ENCODE results near the gene RNU4-1.

The RNU4-1 gene

DNA sequence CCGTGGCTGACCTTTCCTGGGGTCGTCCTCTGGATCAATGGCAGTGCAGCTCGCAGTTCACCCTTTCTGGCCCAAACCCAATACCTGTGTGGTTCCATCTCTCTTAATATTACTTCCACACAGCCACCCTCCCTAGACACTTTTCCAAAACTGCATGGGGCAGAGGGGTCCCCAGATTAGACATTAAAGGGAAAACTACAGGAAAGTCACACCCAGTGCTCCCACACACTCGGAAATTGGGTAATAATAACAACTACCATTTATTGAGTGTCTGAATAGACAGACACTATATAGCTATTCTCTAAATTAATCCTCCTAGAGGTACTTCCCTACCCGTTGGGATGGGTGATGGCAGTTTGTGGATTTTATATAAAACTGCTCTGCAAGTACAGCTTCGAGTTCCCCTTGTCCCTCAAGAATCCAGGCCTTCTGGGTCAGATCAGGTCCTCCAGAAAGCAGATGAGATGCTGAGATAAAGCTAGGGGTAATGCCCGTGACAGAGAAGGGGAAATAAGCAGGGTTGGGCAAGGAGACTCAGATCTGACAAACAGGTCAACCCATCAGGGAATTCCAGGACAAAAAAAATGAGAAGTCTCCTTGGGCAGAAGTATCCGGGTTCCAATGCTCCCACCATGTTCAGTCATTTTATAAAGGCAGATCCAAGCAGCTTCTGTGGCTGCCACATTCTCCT lies 26.7 kb downstream of the RNU4-1 start:
- POLR2A ChIA-PET: interaction anchor here (1.1 to 8.6 kb wide), 7 partner anchors 9 to 69 kb away, joined by 3 to 126 read pairs (median 9); partner anchors contain the start of genes RNU4-2 and RPLP0
- CTCF ChIA-PET: interaction anchor here (0.6 to 16.4 kb wide), 18 partner anchors 9 to 162 kb away, joined by 3 to 581 read pairs (median 5); partner anchors contain the start of genes RPLP0 and SIRT4
- H3K4me1 ChIP-seq (ENCODE audit: control insufficient read depth, insufficient read depth, low read length): peaks cover 4% of the 10 kb centered on the region; the same call in 1 of the 2 replicates
- H3K36me3 ChIP-seq (ENCODE audit: control insufficient read depth in 2 of 2, insufficient read depth in 1 of 2, low read length in 2 of 2): no peaks in the 10 kb centered on the region
- H3K9me3 ChIP-seq (ENCODE audit: control insufficient read depth, insufficient read depth, low read depth, low read length): no peaks in the 10 kb centered on the region
- no peak overlapping the region for H3K27ac ChIP-seq (ENCODE audit: extremely low read depth, low read depth, low read length)
- no peak overlapping the region for H3K4me3 ChIP-seq (ENCODE audit: low read depth, low read length)
- TF ChIP-seq ZNF280C (tag by site-specific recombination; IDR thresholded peaks at IDR 0.05): no peak
- no peak for TF ChIP-seq PATZ1 (tag by site-specific recombination; IDR thresholded peaks at IDR 0.05)
- TF ChIP-seq ZNF529 (tag by site-specific recombination; IDR thresholded peaks at IDR 0.05; ENCODE audit: insufficient replicate concordance): no peak

DNA sequence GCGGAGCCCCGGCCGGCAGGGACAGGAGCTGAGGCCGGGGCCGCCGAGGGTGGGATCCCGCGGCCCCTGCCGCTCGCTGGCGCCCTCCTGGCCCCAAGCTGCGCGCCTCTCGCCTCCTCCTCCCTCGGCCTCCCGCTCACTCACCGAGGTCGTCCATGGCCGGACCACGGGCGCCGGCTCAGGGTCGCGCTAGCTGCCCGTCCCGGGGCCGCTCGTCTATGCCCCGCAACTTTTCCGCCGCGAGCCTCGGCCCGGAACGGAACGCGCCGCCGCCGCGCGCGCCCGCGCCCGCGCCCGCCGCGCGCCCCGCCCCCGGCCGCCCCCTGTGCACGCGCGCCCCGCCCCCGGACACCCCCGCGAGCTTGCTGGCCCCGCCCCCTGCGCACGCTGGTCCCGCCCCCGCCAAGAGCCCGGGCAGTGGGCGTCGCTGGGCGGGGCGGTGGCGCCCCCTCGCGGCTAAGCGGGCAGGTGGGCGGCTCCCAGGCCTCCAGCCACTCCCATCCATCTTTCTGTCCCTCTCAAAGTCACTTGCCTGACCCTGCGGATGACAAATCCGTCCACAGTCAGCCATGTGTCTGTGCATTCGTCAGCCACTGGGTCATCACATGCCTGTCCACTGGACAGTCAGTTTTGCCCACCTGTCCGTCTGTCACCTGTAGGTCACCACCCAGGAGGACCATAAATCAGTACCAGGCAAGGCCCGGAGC lies 27.4 kb downstream of the RNU4-1 start, which contains the start of gene PXN:
Gene PXN (minus strand): TSS at position 258 of the 707 bp plus-strand sequence. CDS start 101 bp downstream, at position 157.
- CTCF ChIA-PET: interaction anchor here (0.5 to 16.4 kb wide), 26 partner anchors 9 to 1809 kb away, joined by 3 to 581 read pairs (median 4); partner anchors contain the start of gene RPLP0
- H3K36me3 ChIP-seq (ENCODE audit: control insufficient read depth in 2 of 2, insufficient read depth in 1 of 2, low read length in 2 of 2): no peaks in the 10 kb centered on the region
- POLR2A ChIA-PET: interaction anchor here (0.5 to 8.6 kb wide), 12 partner anchors 9 to 306 kb away, joined by 3 to 126 read pairs (median 5); partner anchors contain the start of genes RNU4-2 and RPLP0
- peak within 1 kb of the TSS; percentile 65; the same call in 1 of the 2 replicates for H3K27ac ChIP-seq (ENCODE audit: extremely low read depth, low read depth, low read length)
- H3K4me1 ChIP-seq (ENCODE audit: control insufficient read depth, insufficient read depth, low read length): peaks cover 4% of the 10 kb centered on the region; the same call in 1 of the 2 replicates
- H3K4me3 ChIP-seq (ENCODE audit: low read depth, low read length): peak within 1 kb of the TSS; percentile 90
- no peaks in the 10 kb centered on the region for H3K9me3 ChIP-seq (ENCODE audit: control insufficient read depth, insufficient read depth, low read depth, low read length)
- TF ChIP-seq SP3 (tag by site-specific recombination; IDR thresholded peaks at IDR 0.05) (peak; percentile 80), ZSCAN16 (tag by site-specific recombination; IDR thresholded peaks at IDR 0.05) (no peak), ZIC2 (tag by site-specific recombination; IDR thresholded peaks at IDR 0.05) (no peak), ZNF324 (tag by site-specific recombination; IDR thresholded peaks at IDR 0.05) (no peak), HOXD13 (CRISPR knock-in tag; IDR thresholded peaks at IDR 0.05; ENCODE audit: borderline replicate concordance) (no peak), RBAK (tag by site-specific recombination; IDR thresholded peaks at IDR 0.05) (no peak), ZNF558 (tag by site-specific recombination; IDR thresholded peaks at IDR 0.05) (no peak), ZEB2 (tag by site-specific recombination; IDR thresholded peaks at IDR 0.05) (0 out of 2 replicates have a peak, but pooled peaks have one; percentile 47), ZNF354C (tag by site-specific recombination; IDR thresholded peaks at IDR 0.05; ENCODE audit: borderline replicate concordance, low read depth) (no peak), ZNF544 (tag by site-specific recombination; IDR thresholded peaks at IDR 0.05) (no peak), EGR2 (tag by site-specific recombination; IDR thresholded peaks at IDR 0.05; ENCODE audit: low read depth) (peak; percentile 73; the same call in 1 of the 2 replicates), GLIS2 (tag by site-specific recombination; IDR thresholded peaks at IDR 0.05) (no peak), ZBTB7A (tag by site-specific recombination; IDR thresholded peaks at IDR 0.05; ENCODE audit: low read depth) (no peak), KLF9 (tag by site-specific recombination; IDR thresholded peaks at IDR 0.05; ENCODE audit: low read depth) (peak; percentile 95), ZNF239 (tag by site-specific recombination; IDR thresholded peaks at IDR 0.05) (no peak), ATF2 (tag by site-specific recombination; IDR thresholded peaks at IDR 0.05; ENCODE audit: low read depth) (no peak), ZNF221 (tag by site-specific recombination; IDR thresholded peaks at IDR 0.05; ENCODE audit: borderline replicate concordance) (no peak), ZNF223 (tag by site-specific recombination; IDR thresholded peaks at IDR 0.05) (no peak), FEZF1 (tag by site-specific recombination; IDR thresholded peaks at IDR 0.05) (no peak), ZBTB1 (tag by site-specific recombination; IDR thresholded peaks at IDR 0.05) (no peak), ZNF202 (tag by site-specific recombination; IDR thresholded peaks at IDR 0.05; ENCODE audit: borderline replicate concordance) (no peak), ZNF335 (tag by site-specific recombination; conservative IDR thresholded peaks at IDR 0.05) (no peak)
- TF ChIP-seq, protein P1, sequence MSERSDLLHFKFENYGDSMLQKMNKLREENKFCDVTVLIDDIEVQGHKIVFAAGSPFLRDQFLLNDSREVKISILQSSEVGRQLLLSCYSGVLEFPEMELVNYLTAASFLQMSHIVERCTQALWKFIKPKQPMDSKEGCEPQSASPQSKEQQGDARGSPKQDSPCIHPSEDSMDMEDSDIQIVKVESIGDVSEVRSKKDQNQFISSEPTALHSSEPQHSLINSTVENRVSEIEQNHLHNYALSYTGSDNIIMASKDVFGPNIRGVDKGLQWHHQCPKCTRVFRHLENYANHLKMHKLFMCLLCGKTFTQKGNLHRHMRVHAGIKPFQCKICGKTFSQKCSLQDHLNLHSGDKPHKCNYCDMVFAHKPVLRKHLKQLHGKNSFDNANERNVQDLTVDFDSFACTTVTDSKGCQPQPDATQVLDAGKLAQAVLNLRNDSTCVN (tag by site-specific recombination; optimal IDR thresholded peaks at IDR 0.05): peak; percentile 63
